Esophagus (tissue), 2 donors: ENCODE data around the gene TTC9. TPM values are rescaled to one million over a fixed set of nuclear protein-coding genes. Genes with fewer than 3 reads are reported as not detected.
A peak's percentile ranks its signal among the peaks of the same experiment; 100 is the strongest.

ENCODE experiments used
- H3K27ac ChIP-seq, 2 donors: one replicate each; pipeline ENCODE4 v1.5.1; 2013; ENCODE audit warnings: low read depth in 2 of 2, mild to moderate bottlenecking in 2 of 2, inconsistent platforms in 1 of 2, low read length in 1 of 2, moderate library complexity in 1 of 2
- H3K27me3 ChIP-seq, 2 donors: one replicate each; pipeline ENCODE4 v1.6.1; 2013; ENCODE audit warnings: low read length in 2 of 2, control low read depth in 1 of 2, mild to moderate bottlenecking in 1 of 2; ENCODE audit not compliant: insufficient read depth in 2 of 2, control insufficient read depth in 1 of 2
- H3K36me3 ChIP-seq, 2 donors: one replicate each; pipeline ENCODE4 v1.6.1; 2013; ENCODE audit warnings: low read length in 1 of 2; ENCODE audit not compliant: control insufficient read depth in 2 of 2, insufficient read depth in 2 of 2
- H3K4me1 ChIP-seq, 2 donors: one replicate each; pipeline ENCODE4 v1.6.1; 2013; ENCODE audit warnings: low read length in 1 of 2; ENCODE audit not compliant: control insufficient read depth in 2 of 2, insufficient read depth in 2 of 2
- H3K4me3 ChIP-seq, 2 donors: one replicate each; pipeline ENCODE4 v1.5.1; 2013; ENCODE audit warnings: low read length in 2 of 2, mild to moderate bottlenecking in 2 of 2, low read depth in 1 of 2, moderate library complexity in 1 of 2
- H3K9me3 ChIP-seq, 2 donors: one replicate each; pipeline ENCODE4 v1.6.1; 2013; ENCODE audit warnings: mild to moderate bottlenecking in 2 of 2, low read depth in 1 of 2, low read length in 1 of 2, moderate library complexity in 1 of 2; ENCODE audit not compliant: control insufficient read depth in 2 of 2, insufficient read depth in 1 of 2
- WGBS, 2 donors: extraction: QIAGEN DNeasy Blood & Tissue Kit; methylation state at CpG; one replicate each; pipeline ENCODE4 v1.1.7; 2013; 5-methylcytosine and 5-hydroxymethylcytosine counted together
- polyA plus RNA-seq, 2 donors: library from polyadenylated mRNA; stranded (reverse); fragments of 200-250 nt; gene quantifications; one replicate each; pipeline ENCODE4 v1.2.3, GENCODE V29; 2013
- donor health status: healthy with polysubstance abuse.
- donor health status: Bipolar disorder and iron deficiency.

The TTC9 gene
- polyA plus RNA-seq, 2 donors, result 43.3 to 67.9 TPM

GRCh38 chr14:70642303-70643235 is 853 bp downstream of the TTC9 start:
- Histone ChIP-seq H3K36me3 (no peaks in the 10 kb centered on the region), H3K4me1 (peaks cover 0 to 5% of the 10 kb centered on the region in 2 donors), H3K4me3 (peak overlapping the region; percentile 68 to 79), H3K27ac (peak overlapping the region; percentile 79 to 83), H3K27me3 (no peaks in the 10 kb centered on the region), H3K9me3 (no peaks in the 10 kb centered on the region)
- WGBS, 2 donors, result 4 to 5% methylated on average over 50 to 51 of the region's 51 CpGs

DNA sequence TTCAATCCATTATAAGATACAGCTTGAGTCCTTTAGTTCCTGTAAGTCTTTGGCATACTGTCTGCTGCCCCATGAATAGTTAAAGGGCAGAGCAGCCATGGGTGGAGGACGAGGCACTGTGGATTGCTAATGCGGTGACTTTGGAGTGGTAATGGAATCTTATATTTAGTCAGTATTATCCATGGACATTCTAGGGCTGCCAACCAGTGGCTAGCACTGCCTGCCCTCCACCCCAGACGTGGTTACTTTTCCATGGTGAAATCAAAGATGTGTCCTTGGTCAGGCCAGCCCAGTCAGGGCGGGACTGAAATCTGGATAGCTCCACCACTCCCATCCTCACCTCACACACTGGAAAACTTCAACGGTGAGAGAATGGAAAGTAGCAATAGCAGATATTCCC is 2.3 kb downstream of the TTC9 start:
- H3K27ac ChIP-seq, result peak overlapping the region; percentile 42 to 79
- H3K4me1 ChIP-seq, result peaks cover 0 to 5% of the 10 kb centered on the region in 2 donors
- H3K36me3 ChIP-seq, result no peaks in the 10 kb centered on the region
- H3K27me3 ChIP-seq, result no peaks in the 10 kb centered on the region
- H3K4me3 ChIP-seq, result peak overlapping the region; percentile 68 to 79
- WGBS, 2 donors, result 64 to 72% methylated on average over 5 of the region's 5 CpGs
- no peaks in the 10 kb centered on the region for H3K9me3 ChIP-seq

GRCh38 chr14:70645892-70646291 is 4.2 kb downstream of the TTC9 start:
- Histone ChIP-seq H3K27me3 (no peaks in the 10 kb centered on the region), H3K9me3 (no peaks in the 10 kb centered on the region), H3K4me1 (peaks cover 0 to 3% of the 10 kb centered on the region in 2 donors), H3K36me3 (no peaks in the 10 kb centered on the region), H3K4me3 (peak overlapping the region in 1 of 2 donors; percentile 9), H3K27ac (no peak overlapping the region)
- WGBS, 2 donors, result 86 to 97% methylated on average over 6 of the region's 6 CpGs

DNA sequence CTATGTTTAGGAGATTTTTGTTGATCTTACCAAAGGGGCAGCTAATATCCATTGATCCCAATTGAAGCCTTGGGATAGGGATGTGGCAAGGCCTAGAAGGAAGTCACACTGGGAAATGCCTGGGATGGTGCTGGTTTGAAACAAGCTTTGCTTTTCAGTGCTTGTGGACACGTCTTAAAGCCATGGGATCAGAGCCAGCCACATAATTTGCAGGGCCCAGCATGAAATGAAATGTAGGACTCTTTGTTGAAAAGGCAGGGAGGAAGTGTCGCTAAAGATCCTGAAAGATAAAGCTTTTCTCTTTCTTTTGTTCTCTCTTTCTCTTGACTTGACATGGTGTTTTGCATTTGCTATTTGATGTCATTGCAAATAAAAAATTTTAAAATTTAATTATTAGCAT is 5.0 kb downstream of the TTC9 start:
- H3K4me3 ChIP-seq, result peak overlapping the region in 1 of 2 donors; percentile 27
- 60 to 64% methylated on average over 2 of the region's 2 CpGs for WGBS, 2 donors

GRCh38 chr14:70648346-70648745 is 6.6 kb downstream of the TTC9 start:
- H3K36me3 ChIP-seq, result peaks cover 0 to 3% of the 10 kb centered on the region in 2 donors
- no peaks in the 10 kb centered on the region for H3K27me3 ChIP-seq
- H3K27ac ChIP-seq, result no peak overlapping the region
- H3K9me3 ChIP-seq, result no peaks in the 10 kb centered on the region
- H3K4me3 ChIP-seq, result no peak overlapping the region
- no peaks in the 10 kb centered on the region for H3K4me1 ChIP-seq

More for the DNA sequence above, 5.0 kb downstream of the TTC9 start:
- H3K36me3 ChIP-seq, result no peaks in the 10 kb centered on the region
- no peaks in the 10 kb centered on the region for H3K27me3 ChIP-seq
- no peaks in the 10 kb centered on the region for H3K9me3 ChIP-seq
- no peaks in the 10 kb centered on the region for H3K4me1 ChIP-seq
- no peak overlapping the region for H3K27ac ChIP-seq

DNA sequence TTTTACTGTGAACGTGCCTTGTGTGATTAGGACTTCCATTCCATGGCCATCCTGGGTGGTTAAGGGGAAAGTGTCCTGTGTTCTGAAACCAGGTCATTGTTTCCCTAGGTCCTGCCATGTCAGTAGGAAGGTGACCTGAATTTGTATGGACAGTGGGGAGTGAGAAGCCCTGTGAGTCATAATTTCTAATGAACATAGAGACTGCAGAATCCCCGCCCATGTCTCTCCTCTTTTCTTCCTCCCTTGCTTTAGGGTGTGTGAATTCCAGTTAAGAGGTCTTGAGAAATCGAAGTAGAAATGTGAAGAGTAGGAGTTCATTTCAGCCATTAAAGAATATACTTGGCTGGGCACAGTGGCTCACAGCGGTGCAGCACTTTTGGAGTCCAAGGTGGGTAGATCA is 8.1 kb downstream of the TTC9 start:
- H3K4me3 ChIP-seq, result no peak overlapping the region
- no peaks in the 10 kb centered on the region for H3K4me1 ChIP-seq
- H3K27me3 ChIP-seq, result no peaks in the 10 kb centered on the region
- H3K9me3 ChIP-seq, result no peaks in the 10 kb centered on the region
- H3K27ac ChIP-seq, result peak overlapping the region in 1 of 2 donors; percentile 51
- 79 to 88% methylated on average over 4 of the region's 4 CpGs for WGBS, 2 donors
- peaks cover 0 to 3% of the 10 kb centered on the region in 2 donors for H3K36me3 ChIP-seq

- no peaks in the 10 kb centered on the region for H3K9me3 ChIP-seq
- H3K27me3 ChIP-seq, result no peaks in the 10 kb centered on the region
- H3K27ac ChIP-seq, result no peak overlapping the region
- no peak overlapping the region for H3K4me3 ChIP-seq
- WGBS, 2 donors, result 89 to 90% methylated on average over 5 of the region's 5 CpGs
- H3K36me3 ChIP-seq, result peaks cover 0 to 3% of the 10 kb centered on the region in 2 donors
- H3K4me1 ChIP-seq, result no peaks in the 10 kb centered on the region
Measured at GRCh38 chr14:70651522-70651921, 9.8 kb downstream of the TTC9 start.

GRCh38 chr14:70652871-70653270 is 11.2 kb downstream of the TTC9 start:
- Histone ChIP-seq H3K4me3 (no peak overlapping the region), H3K36me3 (peaks cover 0 to 3% of the 10 kb centered on the region in 2 donors), H3K27ac (no peak overlapping the region), H3K4me1 (no peaks in the 10 kb centered on the region), H3K9me3 (no peaks in the 10 kb centered on the region), H3K27me3 (no peaks in the 10 kb centered on the region)

- H3K36me3 ChIP-seq, result peaks cover 0 to 3% of the 10 kb centered on the region in 2 donors
- no peak overlapping the region for H3K27ac ChIP-seq
- H3K4me3 ChIP-seq, result no peak overlapping the region
- no peaks in the 10 kb centered on the region for H3K9me3 ChIP-seq
- 49 to 61% methylated on average over 3 of the region's 3 CpGs for whole genome bisulfite sequencing, 2 donors
- no peaks in the 10 kb centered on the region for H3K27me3 ChIP-seq
- H3K4me1 ChIP-seq, result no peaks in the 10 kb centered on the region
Measured at GRCh38 chr14:70653662-70654061, 11.9 kb downstream of the TTC9 start.

GRCh38 chr14:70654632-70655031 is 12.9 kb downstream of the TTC9 start:
- WGBS, 2 donors, result 72 to 75% methylated on average over 6 of the region's 6 CpGs
- Histone ChIP-seq H3K9me3 (no peaks in the 10 kb centered on the region), H3K4me1 (no peaks in the 10 kb centered on the region), H3K36me3 (peaks cover 0 to 3% of the 10 kb centered on the region in 2 donors), H3K4me3 (no peak overlapping the region), H3K27ac (no peak overlapping the region), H3K27me3 (no peaks in the 10 kb centered on the region)
